ENCODE results near the gene OR14K1. TPM values are rescaled to one million over a fixed set of nuclear protein-coding genes. Genes with fewer than 3 reads are reported as not detected.

Gene OR14K1
- total RNA-seq, 1 experiment from 2014 or later = not detected

GRCh38 chr1:247769603-247770002 is 31.2 kb downstream of the OR14K1 start:
- no peak for DNase-seq
- H3K4me3 ChIP-seq = no peak overlapping the region
- H3K4me1 ChIP-seq = peaks cover 5% of the 10 kb centered on the region; the same call in 1 of the 2 replicates
- H3K27me3 ChIP-seq = no peaks in the 10 kb centered on the region
- no peaks in the 10 kb centered on the region for H3K36me3 ChIP-seq
- no peak overlapping the region for H3K27ac ChIP-seq
- H3K9me3 ChIP-seq (replicated peaks) = no peaks in the 10 kb centered on the region

Other genes starting within 250 kb of the OR14K1 start
- not detected in 2 replicates for gene OR2C3, start 202.2 kb upstream of the OR14K1 start, total RNA-seq (2014; rRNA removed; shearing (Covaris generic))
- not detected in 2 replicates for gene GCSAML, start 189.5 kb upstream of the OR14K1 start, total RNA-seq (2014; rRNA removed; shearing (Covaris generic))
- gene OR2G2, start 150.3 kb upstream of the OR14K1 start, total RNA-seq (2014; rRNA removed; shearing (Covaris generic)) = not detected in 2 replicates
- gene OR2G3, start 133.0 kb upstream of the OR14K1 start, total RNA-seq (2014; rRNA removed; shearing (Covaris generic)) = not detected in 2 replicates
- not detected in 2 replicates for gene OR13G1, start 58.9 kb upstream of the OR14K1 start, total RNA-seq (2014; rRNA removed; shearing (Covaris generic))
- not detected in 2 replicates for gene OR6F1, start 22.0 kb upstream of the OR14K1 start, total RNA-seq (2014; rRNA removed; shearing (Covaris generic))
- gene OR14A2, start 9.5 kb downstream of the OR14K1 start, total RNA-seq (2014; rRNA removed; shearing (Covaris generic)) = not detected in 2 replicates
- not detected in 2 replicates for gene OR1C1, start 21.9 kb downstream of the OR14K1 start, total RNA-seq (2014; rRNA removed; shearing (Covaris generic))
- not detected in 2 replicates for gene OR14A16, start 85.5 kb downstream of the OR14K1 start, total RNA-seq (2014; rRNA removed; shearing (Covaris generic))
- not detected in 2 replicates for gene OR11L1, start 103.3 kb downstream of the OR14K1 start, total RNA-seq (2014; rRNA removed; shearing (Covaris generic))
- gene TRIM58, start 118.6 kb downstream of the OR14K1 start, total RNA-seq (2014; rRNA removed; shearing (Covaris generic)) = not detected in 2 replicates
- not detected in 2 replicates for gene OR2W3, start 157.0 kb downstream of the OR14K1 start, total RNA-seq (2014; rRNA removed; shearing (Covaris generic))
- not detected in 2 replicates for gene OR2T8, start 181.6 kb downstream of the OR14K1 start, total RNA-seq (2014; rRNA removed; shearing (Covaris generic))
- not detected in 2 replicates for gene OR2AJ1, start 186.3 kb downstream of the OR14K1 start, total RNA-seq (2014; rRNA removed; shearing (Covaris generic))
- gene OR2L8, start 210.2 kb downstream of the OR14K1 start, total RNA-seq (2014; rRNA removed; shearing (Covaris generic)) = not detected in 2 replicates
- gene OR2AK2, start 226.6 kb downstream of the OR14K1 start, total RNA-seq (2014; rRNA removed; shearing (Covaris generic)) = not detected in 2 replicates

All from SJCRH30 (cell line).